Sciatic nerve (tissue), 2 donors: ENCODE data around the gene PROSER2. TPM values are rescaled to one million over a fixed set of nuclear protein-coding genes. Genes with fewer than 3 reads are reported as not detected.

ENCODE experiments used
- ATAC-seq: fragments of 200-7000 bp; cut with Tn5 transposase; one replicate; pipeline ENCODE4 v1.9.1; 2020; ENCODE audit warnings: mild to moderate bottlenecking, moderate library complexity
- DNase-seq: peaks from one replicate; pipeline ENCODE4 v3.0.0-alpha.2; 2020; ENCODE audit warnings: low spot score
- intact Hi-C: fragments of 100-400 bp; cut with DNase I; formaldehyde crosslinking; loops from one replicate; pipeline ENCODE4 v1.14.2; 2022
- total RNA-seq: library from RNA; stranded (reverse); fragmentation: NEBNext Ultra II Directional; extraction: Animal tissue kit (Norgen Biotek cat#: 25700); gene quantifications from one replicate; pipeline ENCODE4 v1.2.1, GENCODE V29; 2021
- donor health status: DM: no; HTN: no; CAD: no.
- donor health status: DM: no; HTN: no; CAD: no.

PROSER2 gene
- total RNA-seq, 1 donor from 2014 or later: 23.7 TPM

DNA sequence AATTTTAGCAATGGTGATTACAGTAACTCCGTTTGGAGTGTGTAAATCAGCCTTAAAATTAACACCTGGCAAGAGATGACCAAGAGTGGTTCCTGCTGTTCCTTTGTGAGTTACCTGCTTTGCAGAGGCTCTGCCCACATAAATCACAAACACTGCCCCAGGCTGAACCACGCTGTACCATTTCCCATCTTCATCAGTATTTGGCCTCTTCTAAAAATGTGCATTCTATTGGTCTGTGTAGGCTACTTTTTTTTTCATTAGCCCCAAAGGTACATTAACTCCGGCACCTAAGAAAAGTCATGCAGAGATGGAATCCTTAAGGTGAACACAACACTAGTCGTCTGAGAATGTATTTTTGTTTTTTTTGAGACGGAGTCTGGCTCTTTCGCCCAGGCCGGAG, 96.1 kb downstream of the PROSER2 start:
- no peak for DNase-seq
- no peak for ATAC-seq
- intact Hi-C loops: no loop called here

Other genes starting within 250 kb of the PROSER2 start
- 37.8 TPM for gene USP6NL, start 211.7 kb upstream of the PROSER2 start, total RNA-seq
- gene ECHDC3, start 81.0 kb upstream of the PROSER2 start, total RNA-seq: 8.6 TPM
- gene UPF2, start 219.5 kb downstream of the PROSER2 start, total RNA-seq: 29.4 TPM
- 25.3 TPM for gene DHTKD1, start 245.6 kb downstream of the PROSER2 start, total RNA-seq